CD4-positive, alpha-beta T cell (primary cell): Measurements from ENCODE around the gene ATP4A. TPM values are rescaled to one million over a fixed set of nuclear protein-coding genes. Genes with fewer than 3 reads are reported as not detected.
A peak's percentile ranks its signal among the peaks of the same experiment; 100 is the strongest.

ENCODE experiments used
- ATAC-seq: fragments of 200-7000 bp; cut with Tn5 transposase; one replicate; pipeline ENCODE4 v1.10.0; 2022; ENCODE audit warnings: mild to moderate bottlenecking; ENCODE audit not compliant: poor library complexity
- CTCF ChIA-PET: fragments of 350-600 bp; sonication (Branson Sonifier 250); formaldehyde crosslinking; loops from one replicate; lab custom pipeline; 2021; ENCODE audit warnings: antibody characterized with exemption, inconsistent platforms; lab: Charles Lee
- POLR2A ChIA-PET: fragments of 350-600 bp; sonication (Branson Sonifier 250); formaldehyde crosslinking; loops from one replicate; lab custom pipeline; 2021; ENCODE audit warnings: antibody characterized with exemption, inconsistent platforms; lab: Charles Lee
- DNase-seq, 14 experiments: peaks; one replicate each; pipeline ENCODE4 v3.0.0-alpha.2; 2013 to 2020; ENCODE audit warnings: mixed read lengths in 2 of 14
- H3K27ac ChIP-seq, 2 donors: one replicate each; pipeline versions ENCODE4 v1.5.1 to v1.7.0; 2013; ENCODE audit warnings: low read length in 2 of 2, low read depth in 1 of 2, mild to moderate bottlenecking in 1 of 2
- H3K27me3 ChIP-seq, 2 experiments: 1 replicate in 1 of 2; 2 replicates in 1 of 2; pipeline versions ENCODE4 v1.6.1 to v1.7.0; 2013; ENCODE audit warnings: low read length in 2 of 2, control low read depth in 1 of 2, mild to moderate bottlenecking in 1 of 2, moderate library complexity in 1 of 2; ENCODE audit not compliant: insufficient read depth in 2 of 2, control insufficient read depth in 1 of 2
- H3K36me3 ChIP-seq: one replicate; pipeline ENCODE4 v1.6.1; 2013; ENCODE audit warnings: low read length, control low read depth; ENCODE audit not compliant: insufficient read depth
- H3K4me1 ChIP-seq: one replicate; pipeline ENCODE4 v1.6.1; 2013; ENCODE audit warnings: low read length, control low read depth; ENCODE audit not compliant: insufficient read depth
- H3K4me3 ChIP-seq: one replicate; pipeline ENCODE4 v1.5.1; 2013; ENCODE audit warnings: mild to moderate bottlenecking, low read length, moderate library complexity
- H3K9me3 ChIP-seq, 2 experiments: 1 replicate in 1 of 2; 2 replicates in 1 of 2; pipeline versions ENCODE4 v1.6.1 to v1.7.0; 2013; ENCODE audit warnings: low read length in 2 of 2, mild to moderate bottlenecking in 2 of 2, control low read depth in 1 of 2, moderate library complexity in 1 of 2; ENCODE audit not compliant: control insufficient read depth in 1 of 2, insufficient read depth in 1 of 2
- H3K27ac Mint-ChIP-seq: one replicate; pipeline ENCODE4 v1.8.0; 2020; ENCODE audit warnings: mixed read lengths
- H3K27me3 Mint-ChIP-seq: one replicate; pipeline ENCODE4 v1.8.0; 2021; ENCODE audit warnings: mixed read lengths
- H3K36me3 Mint-ChIP-seq: one replicate; pipeline ENCODE4 v1.8.0; 2021; ENCODE audit warnings: low read depth, mixed read lengths
- H3K4me1 Mint-ChIP-seq: one replicate; pipeline ENCODE4 v1.8.0; 2021; ENCODE audit warnings: low read depth, mixed read lengths
- H3K4me3 Mint-ChIP-seq: one replicate; pipeline ENCODE4 v1.8.0; 2020; ENCODE audit warnings: mild to moderate bottlenecking, mixed read lengths
- H3K9me3 Mint-ChIP-seq: one replicate; pipeline ENCODE4 v1.8.0; 2020; ENCODE audit warnings: mixed read lengths
- intact Hi-C, 2 experiments: fragments of 100-400 bp; cut with DNase I in 1 of 2; cut with micrococcal nuclease in 1 of 2; formaldehyde crosslinking; loops; one replicate each; pipeline versions ENCODE4 v1.15.1 to v1.9.0; 2023 to 2025; cut with DNase I, micrococcal nuclease
- total RNA-seq, 174 experiments: library from RNA in 2 of 174; stranded (reverse) in 2 of 174; gene quantifications; one replicate each; pipeline ENCODE4 v1.2.3 and lab custom pipeline; 2021 to 2026
- TF ChIP-seq, protein P1 (sequence below): fragments of 200-600 bp; IDR thresholded peaks from one replicate; pipeline ENCODE4 v1.8.0; 2022; ENCODE audit warnings: antibody characterized with exemption, mild to moderate bottlenecking

The ATP4A gene
- total RNA-seq, 2 experiments from 2014 or later: not detected

GRCh38 chr19:35545855-35546381, 17.5 kb downstream of the ATP4A start:
- H3K27ac ChIP-seq: peak overlapping the region; percentile 64 to 68
- Mint-ChIP-seq H3K27me3 (no peaks in the 10 kb centered on the region), H3K4me3 (peak overlapping the region; percentile 90), H3K36me3 (peaks cover 16% of the 10 kb centered on the region), H3K27ac (peak overlapping the region; percentile 93), H3K9me3 (no peaks in the 10 kb centered on the region), H3K4me1 (peaks cover 36% of the 10 kb centered on the region)
- H3K4me1 ChIP-seq: peaks cover 40% of the 10 kb centered on the region
- no peaks in the 10 kb centered on the region for H3K27me3 ChIP-seq
- peaks cover 9% of the 10 kb centered on the region for H3K36me3 ChIP-seq
- ATAC-seq (peak; percentile 53), DNase-seq (peak in 12 of 14 experiments; percentile 5 to 61 (median 32))
- H3K9me3 ChIP-seq: no peaks in the 10 kb centered on the region
- POLR2A ChIA-PET: no interaction called here
- intact Hi-C loops: loop anchor here (1.0 to 5.0 kb wide), 5 partner anchors 46 to 385 kb away; partner anchors contain the start of genes COX6B1 (in 1 of the 2) and RBM42 (in 1 of the 2)
- TF ChIP-seq, protein P1, sequence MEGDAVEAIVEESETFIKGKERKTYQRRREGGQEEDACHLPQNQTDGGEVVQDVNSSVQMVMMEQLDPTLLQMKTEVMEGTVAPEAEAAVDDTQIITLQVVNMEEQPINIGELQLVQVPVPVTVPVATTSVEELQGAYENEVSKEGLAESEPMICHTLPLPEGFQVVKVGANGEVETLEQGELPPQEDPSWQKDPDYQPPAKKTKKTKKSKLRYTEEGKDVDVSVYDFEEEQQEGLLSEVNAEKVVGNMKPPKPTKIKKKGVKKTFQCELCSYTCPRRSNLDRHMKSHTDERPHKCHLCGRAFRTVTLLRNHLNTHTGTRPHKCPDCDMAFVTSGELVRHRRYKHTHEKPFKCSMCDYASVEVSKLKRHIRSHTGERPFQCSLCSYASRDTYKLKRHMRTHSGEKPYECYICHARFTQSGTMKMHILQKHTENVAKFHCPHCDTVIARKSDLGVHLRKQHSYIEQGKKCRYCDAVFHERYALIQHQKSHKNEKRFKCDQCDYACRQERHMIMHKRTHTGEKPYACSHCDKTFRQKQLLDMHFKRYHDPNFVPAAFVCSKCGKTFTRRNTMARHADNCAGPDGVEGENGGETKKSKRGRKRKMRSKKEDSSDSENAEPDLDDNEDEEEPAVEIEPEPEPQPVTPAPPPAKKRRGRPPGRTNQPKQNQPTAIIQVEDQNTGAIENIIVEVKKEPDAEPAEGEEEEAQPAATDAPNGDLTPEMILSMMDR: no peak
- CTCF ChIA-PET: no interaction called here
- peak overlapping the region; percentile 93 for H3K4me3 ChIP-seq

- Mint-ChIP-seq H3K36me3 (peaks cover 14% of the 10 kb centered on the region), H3K27ac (peak within 1 kb of the TSS; percentile 93), H3K4me3 (peak within 1 kb of the TSS; percentile 94), H3K9me3 (no peaks in the 10 kb centered on the region), H3K4me1 (peaks cover 36% of the 10 kb centered on the region), H3K27me3 (no peaks in the 10 kb centered on the region)
- Histone ChIP-seq H3K27ac (peak within 1 kb of the TSS; percentile 64 to 90), H3K9me3 (no peaks in the 10 kb centered on the region), H3K4me3 (peak within 1 kb of the TSS; percentile 93), H3K4me1 (peaks cover 40% of the 10 kb centered on the region), H3K36me3 (peaks cover 8% of the 10 kb centered on the region), H3K27me3 (no peaks in the 10 kb centered on the region)
- TF ChIP-seq, protein P1: no peak
- CTCF ChIA-PET: interaction anchor here (0.6 kb wide), 1 partner anchor 40 kb away, joined by 3 read pairs; no protein-coding TSS in a partner anchor
- ATAC-seq (peak; percentile 85), DNase-seq (peak; percentile 45 to 86 (median 73))
- POLR2A ChIA-PET: interaction anchor here (0.6 kb wide), 1 partner anchor 197 kb away, joined by 3 read pairs; the partner anchor contains the start of gene IGFLR1
- intact Hi-C loops: loop anchor here (1.0 to 5.0 kb wide), 4 partner anchors 47 to 102 kb away; partner anchors contain the start of genes COX6B1 (in 1 of the 2) and RBM42 (in 1 of the 2)
Observed at GRCh38 chr19:35545001-35545854, 18.2 kb downstream of the ATP4A start, which contains the start of gene TMEM147. TMEM147 (plus strand) TSS chr19:35545626; CDS start chr19:35545740, 114 bp downstream.

- H3K27me3 ChIP-seq: no peaks in the 10 kb centered on the region
- Mint-ChIP-seq H3K4me3 (peak overlapping the region; percentile 94), H3K9me3 (no peaks in the 10 kb centered on the region), H3K36me3 (peaks cover 12% of the 10 kb centered on the region), H3K27me3 (no peaks in the 10 kb centered on the region), H3K27ac (peak overlapping the region; percentile 93), H3K4me1 (peaks cover 34% of the 10 kb centered on the region)
- H3K9me3 ChIP-seq: no peaks in the 10 kb centered on the region
- TF ChIP-seq, protein P1: no peak
- peak overlapping the region; percentile 10 to 90 for H3K27ac ChIP-seq
- intact Hi-C loops: no loop called here
- peaks cover 38% of the 10 kb centered on the region for H3K4me1 ChIP-seq
- ATAC-seq: no peak
- H3K36me3 ChIP-seq: peaks cover 7% of the 10 kb centered on the region
- ChIA-PET POLR2A (interaction anchor here (0.6 kb wide), 1 partner anchor 198 kb away, joined by 3 read pairs; the partner anchor contains the start of gene IGFLR1), CTCF (interaction anchor here (0.6 kb wide), 1 partner anchor 39 kb away, joined by 3 read pairs; no protein-coding TSS in a partner anchor)
- no peak for DNase-seq
- peak overlapping the region; percentile 93 for H3K4me3 ChIP-seq
Observed at GRCh38 chr19:35544110-35544802, 19.2 kb downstream of the ATP4A start.
